HL-60/S4 (cell line): ENCODE results near the gene PNP.
"Not testable (repeated sequence)": the region's sequence is repeated elsewhere in the genome, so short reads cannot be mapped to it uniquely, and the experiment has no call there.

ENCODE experiments used
- in situ Hi-C: fragments of 300-500 bp; cut with MboI; formaldehyde crosslinking; loops from 2 replicates; pipeline ENCODE4 v1.14.3; 2022; ENCODE audit warnings: low sequenced_read_pairs

Gene PNP

GRCh38 chr14:20489093-20489994 lies 20.1 kb downstream of the PNP start:
- in situ Hi-C loops, result no loop called here

GRCh38 chr14:20490563-20490962 lies 21.4 kb downstream of the PNP start:
- in situ Hi-C loops, result no loop called here

DNA sequence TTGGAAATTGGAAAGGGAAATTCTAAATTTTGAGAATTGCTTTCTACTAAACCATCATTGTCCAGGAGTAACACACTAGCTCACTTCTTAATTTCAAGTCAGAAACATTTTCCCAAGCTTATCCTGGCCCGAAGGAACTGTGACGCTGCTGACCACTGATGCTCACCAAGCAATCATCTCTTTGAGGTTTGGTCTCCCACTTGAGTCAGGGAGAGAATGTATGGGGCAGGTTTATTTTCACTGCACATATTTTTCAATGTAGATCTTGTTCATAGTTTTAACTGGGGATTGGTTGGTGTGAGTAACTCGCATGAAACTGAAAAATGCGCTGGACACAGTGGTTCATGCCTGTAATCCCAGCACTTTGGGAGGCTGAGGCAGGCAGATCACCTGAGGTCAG lies 23.3 kb downstream of the PNP start:
- in situ Hi-C loops, result no loop called here

GRCh38 chr14:20493634-20494033 lies 24.4 kb downstream of the PNP start:
- in situ Hi-C loops, result no loop called here

GRCh38 chr14:20494935-20495766 lies 25.9 kb downstream of the PNP start:
- in situ Hi-C loops, result no loop called here

- in situ Hi-C loops, result no loop called here
Measured at GRCh38 chr14:20498622-20499021, 29.4 kb downstream of the PNP start.

GRCh38 chr14:20499108-20499507 lies 29.9 kb downstream of the PNP start:
- in situ Hi-C loops, result no loop called here

DNA sequence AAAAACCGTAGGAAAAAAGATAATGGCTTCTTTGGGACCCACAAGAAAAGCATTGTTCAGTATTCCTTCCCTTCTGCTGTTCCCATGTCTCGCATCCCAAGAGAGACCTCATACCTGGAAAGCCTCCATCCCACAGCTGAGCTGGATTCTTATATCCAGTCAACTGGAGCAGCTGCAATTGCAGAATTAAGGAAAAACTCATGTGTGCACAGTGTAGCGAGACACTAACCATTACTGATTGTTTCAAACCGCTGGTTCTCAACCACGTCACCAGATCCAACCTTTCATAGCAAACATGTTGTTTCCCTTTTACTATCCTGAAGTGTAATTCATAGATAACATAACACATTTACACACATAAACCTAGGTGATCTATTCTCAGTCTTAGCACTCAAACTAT lies 30.7 kb downstream of the PNP start:
- in situ Hi-C loops, result no loop called here

DNA sequence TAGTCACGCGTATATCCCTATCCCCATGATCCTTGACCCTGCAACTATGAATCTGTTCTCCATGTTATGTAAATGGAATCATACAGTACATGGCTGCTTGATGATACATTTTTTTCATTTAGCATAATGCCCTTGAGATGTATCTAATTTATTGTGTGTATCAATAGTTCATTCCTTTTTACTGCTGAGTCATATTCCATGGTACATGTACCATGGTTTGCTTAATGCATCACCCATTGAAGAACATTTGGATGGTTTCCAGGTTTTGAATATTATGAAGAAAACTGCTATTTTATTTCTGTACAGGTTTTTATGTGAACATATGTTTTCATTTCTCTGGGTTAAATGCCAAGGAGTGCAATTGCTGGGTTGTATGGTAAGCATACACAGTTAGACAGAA lies 32.1 kb downstream of the PNP start:
- in situ Hi-C loops, result no loop called here

GRCh38 chr14:20503898-20504297 lies 34.7 kb downstream of the PNP start:
- in situ Hi-C loops, result no loop called here

DNA sequence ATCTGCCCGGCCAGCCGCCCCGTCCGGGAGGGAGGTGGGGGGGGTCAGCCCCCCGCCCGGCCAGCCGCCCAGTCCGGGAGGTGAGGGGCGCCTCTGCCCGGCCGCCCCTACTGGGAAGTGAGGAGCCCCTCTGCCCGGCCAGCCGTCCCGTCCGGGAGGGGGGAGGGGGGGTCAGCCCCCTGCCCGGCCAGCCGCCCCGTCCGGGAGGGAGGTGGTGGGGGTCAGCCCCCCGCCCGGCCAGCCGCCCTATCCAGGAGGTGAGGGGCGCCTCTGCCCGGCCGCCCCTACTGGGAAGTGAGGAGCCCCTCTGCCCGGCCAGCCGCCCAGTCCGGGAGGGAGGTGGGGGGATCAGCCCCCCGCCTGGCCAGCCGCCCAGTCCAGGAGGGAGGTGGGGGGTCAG lies 37.1 kb downstream of the PNP start:
- in situ Hi-C loops, result not testable (repeated sequence)

GRCh38 chr14:20506752-20507151 lies 37.5 kb downstream of the PNP start:
- in situ Hi-C loops, result not testable (repeated sequence)

DNA sequence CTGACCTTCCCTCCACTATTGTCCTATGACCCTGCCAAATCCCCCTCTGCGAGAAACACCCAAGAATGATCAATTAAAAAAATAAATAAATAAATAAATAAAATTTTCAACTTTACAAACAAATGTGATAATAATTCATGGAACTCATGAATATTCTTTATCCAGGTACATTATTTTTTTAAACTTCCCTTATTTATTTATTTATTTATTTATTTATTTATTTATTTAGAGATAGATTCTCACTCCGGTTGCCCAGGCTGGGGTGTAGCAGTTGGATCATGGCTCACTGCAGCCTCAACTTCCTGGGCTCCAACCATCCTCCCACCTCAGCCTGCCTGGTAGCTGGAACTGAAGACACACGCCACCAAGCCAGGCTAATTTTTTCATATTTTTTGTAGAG lies 38.3 kb downstream of the PNP start:
- in situ Hi-C loops, result not testable (repeated sequence)

DNA sequence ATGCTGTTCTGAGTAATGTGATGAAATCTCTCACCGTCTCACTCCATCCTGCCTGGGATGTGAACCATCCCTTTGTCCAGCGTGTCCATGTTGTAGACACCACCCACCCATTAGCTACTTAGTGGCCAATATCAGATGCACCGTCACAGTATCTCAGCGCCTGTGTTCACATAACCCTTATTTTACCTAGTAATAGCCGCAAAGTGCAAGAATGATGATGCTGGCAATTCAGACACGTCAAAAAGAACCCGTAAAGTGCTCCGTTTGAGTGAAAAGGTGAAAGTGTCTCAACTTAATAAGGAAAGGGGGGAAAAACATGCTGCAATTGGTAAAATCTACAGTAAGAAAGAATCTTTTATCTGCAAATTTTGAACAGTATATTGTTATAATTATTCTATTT lies 39.2 kb downstream of the PNP start:
- in situ Hi-C loops, result no loop called here

GRCh38 chr14:20512177-20512905 lies 43.1 kb downstream of the PNP start:
- in situ Hi-C loops, result no loop called here

GRCh38 chr14:20515846-20516245 lies 46.6 kb downstream of the PNP start:
- in situ Hi-C loops, result no loop called here

- in situ Hi-C loops, result no loop called here
Measured at GRCh38 chr14:20516921-20517320, 47.7 kb downstream of the PNP start.

- in situ Hi-C loops, result no loop called here
Measured at GRCh38 chr14:20522332-20522731, 53.1 kb downstream of the PNP start.

GRCh38 chr14:20524027-20524426 lies 54.8 kb downstream of the PNP start:
- in situ Hi-C loops, result no loop called here
